IMR-90 (cell line): Measurements from ENCODE around the gene GLS. TPM values are rescaled to one million over a fixed set of nuclear protein-coding genes. Genes with fewer than 3 reads are reported as not detected.
A peak's percentile ranks its signal among the peaks of the same experiment; 100 is the strongest.
"Not testable (repeated sequence)": the region's sequence is repeated elsewhere in the genome, so short reads cannot be mapped to it uniquely, and the experiment has no call there.

ENCODE experiments used
- ATAC-seq: fragments of 200-7000 bp; cut with Tn5 transposase; 2 replicates; pipeline ENCODE4 v1.9.1; 2020; ENCODE audit warnings: low read depth, mild to moderate bottlenecking, moderate library complexity
- BruUV-seq: library from RNA; stranded (reverse); fragments of 400-500 nt; replicated peaks from 2 replicates; lab custom pipeline; 2021; lab: Mats Ljungman, UMichigan
- CTCF ChIA-PET: fragments of 300-600 bp; formaldehyde crosslinking; extraction: SDS; loops from one replicate; lab custom pipeline; 2021; ENCODE audit warnings: antibody characterized with exemption; lab: Yijun Ruan, JAX
- POLR2A ChIA-PET: fragments of 300-600 bp; sonication (Branson Sonifier 250); formaldehyde crosslinking; loops from one replicate; lab custom pipeline; 2022; ENCODE audit warnings: antibody characterized with exemption; ENCODE audit not compliant: unreplicated experiment; lab: Charles Lee
- DNase-seq: peaks from one replicate; pipeline ENCODE4 v3.0.0; 2013
- H2AFZ ChIP-seq: replicated peaks from 2 replicates; pipeline ENCODE3; 2013; ENCODE audit warnings: low read length, mild to moderate bottlenecking; ENCODE audit not compliant: poor library complexity
- H2AK5ac ChIP-seq: 2 replicates; pipeline ENCODE4 v1.6.1; 2013; ENCODE audit warnings: low read depth, low read length, inconsistent platforms
- H2AK9ac ChIP-seq: replicated peaks from 2 replicates; pipeline ENCODE3; 2013; ENCODE audit warnings: mild to moderate bottlenecking, low read depth, low read length, moderate library complexity; ENCODE audit not compliant: poor library complexity
- H2BK120ac ChIP-seq: 2 replicates; pipeline ENCODE4 v1.6.1; 2013; ENCODE audit warnings: low read depth, low read length, inconsistent platforms
- H2BK15ac ChIP-seq: 3 replicates; pipeline ENCODE4 v1.6.1; 2013; ENCODE audit warnings: low read depth, low read length, inconsistent platforms
- H2BK20ac ChIP-seq: 2 replicates; pipeline ENCODE4 v1.6.1; 2013; ENCODE audit warnings: low read depth, mild to moderate bottlenecking, inconsistent platforms, low read length, moderate library complexity
- H2BK5ac ChIP-seq: 2 replicates; pipeline ENCODE4 v1.6.1; 2013; ENCODE audit warnings: mild to moderate bottlenecking, low read depth, low read length, inconsistent platforms; ENCODE audit not compliant: poor library complexity, severe bottlenecking
- H3K14ac ChIP-seq: replicated peaks from 2 replicates; pipeline ENCODE4 v1.6.1; 2013; ENCODE audit warnings: low read depth, low read length, inconsistent platforms
- H3K18ac ChIP-seq: 2 replicates; pipeline ENCODE4 v1.6.1; 2013; ENCODE audit warnings: low read depth, low read length, control low read depth
- H3K23ac ChIP-seq: 2 replicates; pipeline ENCODE4 v1.6.1; 2013; ENCODE audit warnings: low read depth, low read length, inconsistent platforms
- H3K27ac ChIP-seq: 2 replicates; pipeline ENCODE4 v1.5.1; 2013; ENCODE audit warnings: mild to moderate bottlenecking, control low read depth, low read length; ENCODE audit not compliant: insufficient read depth
- H3K27me3 ChIP-seq: 2 replicates; pipeline ENCODE4 v1.6.1; 2013; ENCODE audit warnings: low read length; ENCODE audit not compliant: control insufficient read depth, insufficient read depth
- H3K36me3 ChIP-seq: 2 replicates; pipeline ENCODE4 v1.6.1; 2013; ENCODE audit warnings: low read length, mixed read lengths; ENCODE audit not compliant: control insufficient read depth, insufficient read depth
- H3K4ac ChIP-seq: 2 replicates; pipeline ENCODE4 v1.6.1; 2013; ENCODE audit warnings: low read depth, low read length, inconsistent platforms
- H3K4me1 ChIP-seq: 2 replicates; pipeline ENCODE4 v1.6.1; 2013; ENCODE audit warnings: low read length, mixed read lengths; ENCODE audit not compliant: control insufficient read depth, insufficient read depth
- H3K4me2 ChIP-seq: 2 replicates; pipeline ENCODE4 v1.6.1; 2013; ENCODE audit warnings: low read depth, mild to moderate bottlenecking, control low read depth, low read length, moderate library complexity
- H3K4me3 ChIP-seq: 2 replicates; pipeline ENCODE4 v1.5.1; 2013; ENCODE audit warnings: low read depth, mild to moderate bottlenecking, control low read depth, low read length, moderate library complexity; ENCODE audit not compliant: insufficient read depth
- H3K56ac ChIP-seq: 2 replicates; pipeline ENCODE4 v1.6.1; 2013; ENCODE audit warnings: low read length, inconsistent platforms; ENCODE audit not compliant: insufficient read depth; ENCODE audit errors: extremely low read depth
- H3K79me1 ChIP-seq, 2 experiments: 2 replicates each; pipeline ENCODE4 v1.6.1; 2013; ENCODE audit warnings: low read length in 2 of 2, inconsistent platforms in 1 of 2, low read depth in 1 of 2
- H3K9ac ChIP-seq: 2 replicates; pipeline ENCODE4 v1.6.1; 2013; ENCODE audit warnings: low read depth, low read length, control low read depth
- H3K9me1 ChIP-seq: 2 replicates; pipeline ENCODE4 v1.6.1; 2013; ENCODE audit warnings: low read length, inconsistent platforms; ENCODE audit not compliant: insufficient read depth
- H3K9me3 ChIP-seq: 2 replicates; pipeline ENCODE4 v1.6.1; 2013; ENCODE audit warnings: low read length; ENCODE audit not compliant: control insufficient read depth, insufficient read depth
- H4K20me1 ChIP-seq: 2 replicates; pipeline ENCODE4 v1.6.1; 2013; ENCODE audit warnings: low read length, inconsistent platforms; ENCODE audit not compliant: insufficient read depth
- H4K5ac ChIP-seq: 2 replicates; pipeline ENCODE4 v1.6.1; 2013; ENCODE audit warnings: mild to moderate bottlenecking, low read depth, low read length, control low read depth
- H4K8ac ChIP-seq, 2 experiments: 2 replicates each; pipeline ENCODE4 v1.6.1; 2013; ENCODE audit warnings: low read depth in 2 of 2, low read length in 2 of 2, control low read depth in 1 of 2, inconsistent platforms in 1 of 2
- H4K91ac ChIP-seq: 2 replicates; pipeline ENCODE4 v1.6.1; 2013; ENCODE audit warnings: low read depth, low read length, inconsistent platforms; ENCODE audit not compliant: insufficient read depth
- ELK1 ChIP-seq: fragments of 150-350 bp; IDR thresholded peaks from 2 replicates; pipeline ENCODE4 v1.6.1; 2016; ENCODE audit warnings: low read depth, mild to moderate bottlenecking, low read length, moderate library complexity, borderline replicate concordance
- FOS ChIP-seq: fragments of 150-350 bp; IDR thresholded peaks from 2 replicates; pipeline ENCODE4 v1.6.1; 2016; ENCODE audit warnings: low read depth, low read length
- RCOR1 ChIP-seq: IDR thresholded peaks from 2 replicates; pipeline ENCODE4 v1.6.1; 2012; ENCODE audit warnings: mild to moderate bottlenecking, low read length, improper control_type of control experiment; ENCODE audit not compliant: insufficient replicate concordance
- USF2 ChIP-seq: fragments of 150-350 bp; IDR thresholded peaks from 2 replicates; pipeline ENCODE4 v1.6.1; 2017; ENCODE audit warnings: mild to moderate bottlenecking, antibody characterized with exemption, low read length, low read depth
- WGBS, 2 experiments: methylation state at CpG; one replicate each; pipeline versions ENCODE4 v1.1.5 to v1.1.7; 2013; ENCODE audit warnings: missing lambda C conversion rate in 2 of 2; ENCODE audit not compliant: insufficient read length in 1 of 2; ENCODE audit errors: extremely low coverage in 2 of 2; 5-methylcytosine and 5-hydroxymethylcytosine counted together
- dilution Hi-C: fragments of 300-500 bp; cut with HindIII; formaldehyde crosslinking; loops from one replicate; pipeline ENCODE4 v1.14.3; 2018; ENCODE audit warnings: low sequenced_read_pairs; ENCODE audit not compliant: unreplicated experiment
- in situ Hi-C: fragments of 300-500 bp; cut with MboI; formaldehyde crosslinking; loops from 3 replicates; pipeline ENCODE4 v1.14.3; 2019; ENCODE audit warnings: low sequenced_read_pairs, inconsistent platforms, mixed read lengths
- intact Hi-C: fragments of 100-400 bp; cut with micrococcal nuclease; formaldehyde crosslinking; loops from 2 replicates; pipeline ENCODE4 v1.10.0; 2022
- polyA plus RNA-seq, 3 experiments: library from polyadenylated mRNA; depleted of rRNA; stranded (reverse); fragments of >200 nt; gene quantifications; 2 replicates each; pipeline ENCODE4 v1.2.3, GENCODE V29; 2012; ENCODE audit warnings: low replicate concordance in 1 of 3
- total RNA-seq: library from RNA; depleted of rRNA; stranded (reverse); fragments of >200 nt; gene quantifications from 2 replicates; pipeline ENCODE4 v1.2.3, GENCODE V29; 2012

The GLS gene
- total and polyA plus RNA-seq, 2 of the 4 experiments (the other 2 are of a cell fraction) = 87.5 to 130 TPM

GRCh38 chr2:190849774-190850173 is 30.8 kb upstream of the GLS start:
- dilution Hi-C loops (no loop called here), intact Hi-C loops (loop anchor here (2.0 kb wide), 1 partner anchor 31 kb away; the partner anchor contains the start of gene GLS), in situ Hi-C loops (no loop called here)
- Histone ChIP-seq H3K18ac (no peak overlapping the region), H2BK120ac (no peak overlapping the region), H3K23ac (no peak overlapping the region), H2AK9ac (no peak overlapping the region), H3K9me1 (peaks cover 4% of the 10 kb centered on the region; the same call in 1 of the 2 replicates), H4K8ac (no peak overlapping the region), H3K4me2 (no peak overlapping the region), H4K91ac (no peak overlapping the region), H4K20me1 (no peaks in the 10 kb centered on the region), H3K79me1 (peaks cover 0 to 8% of the 10 kb centered on the region in 2 experiments; a peak in 2 of 4 replicates), H2BK20ac (no peak overlapping the region), H2AK5ac (no peak overlapping the region), H2BK15ac (no peak overlapping the region), H3K4me1 (peaks cover 2% of the 10 kb centered on the region; the same call in 1 of the 2 replicates), H4K5ac (no peak overlapping the region), H3K56ac (no peak overlapping the region), H3K27ac (no peak overlapping the region), H3K36me3 (no peaks in the 10 kb centered on the region), H3K9ac (no peak overlapping the region), H3K14ac (no peak overlapping the region), H3K27me3 (no peaks in the 10 kb centered on the region), H3K4ac (no peak overlapping the region), H2AFZ (no peak overlapping the region), H3K4me3 (no peak overlapping the region), H3K9me3 (no peaks in the 10 kb centered on the region), H2BK5ac (no peak overlapping the region)
- ATAC-seq (peak; percentile 75), DNase-seq (peak; percentile 88)
- peak; percentile 52 for TF ChIP-seq FOS
- no peak for TF ChIP-seq USF2
- TF ChIP-seq ELK1 = no peak
- TF ChIP-seq RCOR1 = peak; percentile 22
- no TSS peak for BruUV-seq
- CTCF ChIA-PET = interaction anchor here (0.9 to 2.0 kb wide), 11 partner anchors 9 to 99 kb away, joined by 3 to 12 read pairs (median 4); no protein-coding TSS in a partner anchor
- POLR2A ChIA-PET = interaction anchor here (0.8 kb wide), 1 partner anchor 9 kb away, joined by 3 read pairs; no protein-coding TSS in a partner anchor
- WGBS, 2 experiments = no CpG with 5 or more reads among the region's 2 CpGs

- intact Hi-C loops, H3K9ac ChIP-seq, H2AK5ac ChIP-seq, H4K8ac ChIP-seq, H2BK15ac ChIP-seq, H3K36me3 ChIP-seq, H3K4me1 ChIP-seq, H4K20me1 ChIP-seq, H3K56ac ChIP-seq, H3K4ac ChIP-seq, H3K9me1 ChIP-seq, H3K9me3 ChIP-seq, H2BK20ac ChIP-seq, ATAC-seq, H3K27ac ChIP-seq, BruUV-seq, H2AFZ ChIP-seq, H3K18ac ChIP-seq, H3K4me3 ChIP-seq, dilution Hi-C loops, H3K14ac ChIP-seq, in situ Hi-C loops, H2BK120ac ChIP-seq, H2BK5ac ChIP-seq, H3K4me2 ChIP-seq, H2AK9ac ChIP-seq, H4K91ac ChIP-seq, H3K23ac ChIP-seq, H4K5ac ChIP-seq, DNase-seq, CTCF ChIA-PET, H3K27me3 ChIP-seq: not testable (repeated sequence)
- H3K79me1 ChIP-seq = peaks cover 5 to 15% of the 10 kb centered on the region in 2 experiments; a peak in 3 of 4 replicates
- WGBS, 2 experiments = no CpG with 5 or more reads among the region's 4 CpGs
- POLR2A ChIA-PET = interaction anchor here (1.1 kb wide), 1 partner anchor 50 kb away, joined by 5 read pairs; no protein-coding TSS in a partner anchor
Observed at GRCh38 chr2:190853022-190853421, 27.6 kb upstream of the GLS start.
